Pons (tissue), 1 donor: ENCODE measurements around the gene SCG2.
A peak's percentile ranks its signal among the peaks of the same experiment; 100 is the strongest.

ENCODE experiments used
- DNase-seq: peaks from one replicate; pipeline ENCODE4 v3.0.0-alpha.2; 2016; ENCODE audit warnings: low spot score

Gene SCG2, protein sequence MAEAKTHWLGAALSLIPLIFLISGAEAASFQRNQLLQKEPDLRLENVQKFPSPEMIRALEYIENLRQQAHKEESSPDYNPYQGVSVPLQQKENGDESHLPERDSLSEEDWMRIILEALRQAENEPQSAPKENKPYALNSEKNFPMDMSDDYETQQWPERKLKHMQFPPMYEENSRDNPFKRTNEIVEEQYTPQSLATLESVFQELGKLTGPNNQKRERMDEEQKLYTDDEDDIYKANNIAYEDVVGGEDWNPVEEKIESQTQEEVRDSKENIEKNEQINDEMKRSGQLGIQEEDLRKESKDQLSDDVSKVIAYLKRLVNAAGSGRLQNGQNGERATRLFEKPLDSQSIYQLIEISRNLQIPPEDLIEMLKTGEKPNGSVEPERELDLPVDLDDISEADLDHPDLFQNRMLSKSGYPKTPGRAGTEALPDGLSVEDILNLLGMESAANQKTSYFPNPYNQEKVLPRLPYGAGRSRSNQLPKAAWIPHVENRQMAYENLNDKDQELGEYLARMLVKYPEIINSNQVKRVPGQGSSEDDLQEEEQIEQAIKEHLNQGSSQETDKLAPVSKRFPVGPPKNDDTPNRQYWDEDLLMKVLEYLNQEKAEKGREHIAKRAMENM

DNA sequence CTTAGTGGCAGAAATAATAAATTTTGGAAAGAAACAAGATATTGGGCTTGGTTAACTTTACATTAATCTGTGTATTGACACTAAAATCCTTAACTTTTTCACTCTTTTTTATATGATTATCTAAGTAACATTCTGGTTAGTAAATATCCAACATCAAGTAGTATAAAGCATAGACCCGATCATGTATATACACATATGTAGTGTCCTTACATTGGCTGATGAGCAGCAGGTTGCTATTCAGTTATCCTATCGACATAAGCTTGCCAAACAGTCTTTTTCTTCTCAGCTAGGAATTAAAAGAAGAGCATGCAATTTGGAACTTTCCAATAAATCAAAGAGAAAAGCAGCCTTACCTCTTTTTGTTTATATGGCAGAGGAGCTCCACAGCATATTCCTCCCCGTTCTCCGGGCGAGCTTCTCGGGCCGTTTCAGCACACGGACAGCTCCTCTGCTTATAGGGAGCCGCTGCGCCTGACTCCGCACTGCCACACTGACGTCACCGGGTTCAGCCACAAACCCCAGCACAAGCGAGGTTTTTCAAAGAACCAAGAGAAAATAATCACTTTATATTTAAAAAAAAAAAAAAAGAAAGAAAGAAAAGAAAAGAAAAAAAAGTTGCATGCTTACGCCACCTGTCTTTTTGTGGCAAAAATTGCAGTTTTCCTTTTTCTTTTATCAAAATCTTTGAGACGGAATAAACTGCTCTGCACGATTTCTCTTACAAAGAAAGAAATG lies at the start of gene SCG2:
Gene SCG2, minus strand, starts transcription at position 430 of the 735 bp plus-strand sequence. CDS start 3,079 bp downstream, outside the sequence.
- peak; percentile 61 for DNase-seq

DNA sequence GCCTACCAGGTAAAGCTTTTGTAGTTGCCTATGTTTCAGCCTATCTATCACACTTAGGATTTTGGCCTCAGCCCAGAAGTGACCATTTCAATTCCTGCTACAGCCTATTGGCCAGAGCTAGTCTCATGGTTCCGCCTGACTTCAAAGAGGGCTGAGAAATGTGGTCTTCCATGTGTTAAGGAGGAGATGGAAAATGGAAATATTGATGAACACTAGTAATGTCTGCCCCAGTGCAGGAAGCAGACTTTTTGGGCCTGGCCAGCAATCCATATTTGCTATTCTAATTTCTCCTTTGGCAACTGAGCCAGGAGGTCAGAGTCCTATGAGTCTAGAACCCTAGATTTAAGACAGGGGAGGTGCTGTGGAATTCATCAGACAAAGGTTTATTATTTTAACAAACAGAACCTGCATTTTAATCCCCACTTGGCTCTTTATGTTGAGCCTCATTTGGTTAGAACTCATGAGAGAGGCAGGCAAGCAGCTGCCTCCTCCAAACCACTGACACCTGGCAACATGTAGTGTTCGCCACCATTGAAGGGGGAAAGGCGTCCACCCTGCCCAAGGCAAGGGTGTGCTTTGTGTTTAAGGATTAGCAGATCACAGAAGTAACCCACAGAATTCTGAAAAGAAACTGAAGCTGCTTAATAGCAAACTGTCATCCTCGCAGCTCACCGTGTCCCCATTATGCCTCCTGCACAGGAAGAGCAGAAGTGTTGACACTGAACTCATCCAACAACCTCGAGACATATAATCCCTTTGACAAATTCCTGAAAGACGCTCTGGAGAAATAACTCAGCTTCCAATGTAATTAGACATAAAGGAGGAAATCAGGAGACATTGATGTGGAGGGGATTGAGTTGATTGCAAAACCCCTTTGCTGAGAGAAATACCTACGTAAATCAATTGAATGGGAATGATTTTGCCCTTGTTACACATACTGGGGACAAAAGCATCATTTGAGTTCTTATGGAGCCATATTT lies 47.7 kb upstream of the SCG2 start:
- DNase-seq, result no peak

DNA sequence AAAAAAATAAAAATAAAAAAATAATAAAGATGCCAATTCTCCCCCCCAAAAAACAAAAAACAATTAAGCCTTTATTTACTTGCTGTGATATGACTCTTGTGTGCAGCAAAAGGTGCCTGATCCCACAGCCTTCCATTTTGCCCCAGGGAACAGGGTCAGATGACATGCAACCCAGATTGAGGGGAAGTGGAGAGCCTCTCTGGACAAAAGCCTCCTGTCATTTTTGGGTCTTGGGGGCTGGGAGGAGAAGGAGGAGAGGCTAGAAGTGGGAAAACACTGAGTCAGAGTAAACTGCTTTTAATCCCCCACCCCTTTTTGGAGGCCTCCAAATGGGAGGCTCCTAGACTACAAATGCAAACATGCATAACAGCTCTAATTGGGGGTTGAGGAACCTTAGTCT lies 46.6 kb upstream of the SCG2 start:
- no peak for DNase-seq

DNA sequence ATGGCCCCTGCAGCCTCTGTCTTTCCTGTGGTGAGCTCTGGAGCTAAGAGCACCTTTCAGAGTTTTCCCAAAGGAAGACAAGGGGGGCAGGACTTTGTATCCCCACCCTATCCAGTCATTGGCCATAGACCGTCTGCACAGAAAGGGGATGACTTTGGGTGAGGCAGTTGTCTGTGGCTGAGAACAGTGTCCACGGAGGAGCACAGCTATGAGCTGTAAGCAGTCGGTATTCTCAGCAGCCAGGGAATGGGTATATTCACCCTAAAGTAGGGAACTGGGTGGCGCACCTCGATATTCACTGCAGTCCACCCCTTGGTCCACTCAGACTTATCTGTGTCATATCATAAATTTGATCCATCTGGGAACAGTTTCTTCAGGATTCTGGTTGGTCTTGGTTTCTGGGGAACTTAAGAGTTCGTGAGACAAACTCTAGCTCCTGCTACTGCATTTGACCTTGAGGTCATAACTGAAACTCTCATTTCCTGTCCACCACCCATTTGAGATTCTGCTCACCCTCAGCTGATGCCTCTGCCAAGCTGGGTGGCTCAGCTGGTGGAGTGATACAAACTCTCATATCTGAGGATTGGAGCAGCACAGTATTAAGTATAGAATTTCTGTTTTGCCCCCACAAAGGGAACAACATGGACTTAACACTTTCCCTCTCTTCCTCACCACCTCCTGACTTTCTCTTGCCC lies 45.2 kb upstream of the SCG2 start:
- DNase-seq, result no peak

DNA sequence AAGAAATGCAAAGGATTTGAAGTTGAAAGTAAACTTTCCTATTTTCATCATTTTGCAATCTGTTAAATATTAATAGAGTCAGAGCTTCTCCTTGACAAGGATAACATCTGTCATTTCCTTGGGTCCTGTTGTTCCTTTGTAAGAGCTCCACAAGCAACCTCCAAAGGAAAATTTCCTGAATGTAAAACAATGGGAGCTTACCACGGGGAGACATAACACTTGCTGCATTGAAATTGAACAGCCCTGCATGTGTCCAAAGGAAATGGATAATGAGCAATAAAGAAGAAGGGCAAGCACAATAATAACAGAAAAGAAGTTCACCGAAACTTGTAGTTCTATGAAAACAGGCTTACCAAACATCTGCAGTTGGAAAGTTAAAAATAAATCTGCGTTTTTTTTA lies 42.0 kb upstream of the SCG2 start:
- DNase-seq, result no peak

DNA sequence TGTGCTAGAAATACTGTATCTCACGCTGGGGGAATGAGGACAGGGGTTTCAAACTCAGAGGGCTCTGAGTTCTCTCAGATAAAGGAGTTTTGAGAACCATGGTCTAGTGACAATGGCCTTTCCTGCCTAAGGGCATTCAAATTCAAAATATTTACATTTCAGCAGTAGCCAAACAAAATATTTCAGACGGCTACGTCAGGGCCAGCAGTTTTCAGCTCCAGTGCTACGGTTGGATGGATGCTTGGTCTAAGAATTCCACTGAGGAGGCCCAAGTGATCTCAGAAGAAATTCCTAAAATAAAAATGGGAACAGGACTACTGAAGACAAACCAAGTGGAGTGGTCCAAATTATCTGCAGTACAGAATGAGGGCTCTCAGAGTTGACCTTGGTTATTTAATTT lies 41.1 kb upstream of the SCG2 start:
- DNase-seq, result no peak

DNA sequence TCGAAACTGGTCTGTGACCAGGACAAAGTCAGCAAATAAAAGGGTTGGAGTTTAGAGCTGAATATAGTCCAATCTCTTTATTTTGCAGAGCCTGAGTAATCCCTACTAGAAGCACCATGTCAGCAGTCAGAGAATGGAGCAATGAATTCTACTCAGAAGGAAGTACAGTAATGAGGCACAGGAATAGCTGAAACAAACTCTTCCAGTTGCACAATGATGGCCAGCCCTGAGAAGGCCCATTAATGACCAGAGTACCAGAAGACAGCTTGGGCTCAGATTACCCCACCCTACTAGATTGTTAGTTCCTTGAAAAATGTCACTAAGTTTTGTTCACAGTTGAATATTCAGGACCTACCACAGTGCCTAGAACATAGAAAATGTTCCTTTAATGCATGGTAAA lies 40.3 kb upstream of the SCG2 start:
- no peak for DNase-seq

DNA sequence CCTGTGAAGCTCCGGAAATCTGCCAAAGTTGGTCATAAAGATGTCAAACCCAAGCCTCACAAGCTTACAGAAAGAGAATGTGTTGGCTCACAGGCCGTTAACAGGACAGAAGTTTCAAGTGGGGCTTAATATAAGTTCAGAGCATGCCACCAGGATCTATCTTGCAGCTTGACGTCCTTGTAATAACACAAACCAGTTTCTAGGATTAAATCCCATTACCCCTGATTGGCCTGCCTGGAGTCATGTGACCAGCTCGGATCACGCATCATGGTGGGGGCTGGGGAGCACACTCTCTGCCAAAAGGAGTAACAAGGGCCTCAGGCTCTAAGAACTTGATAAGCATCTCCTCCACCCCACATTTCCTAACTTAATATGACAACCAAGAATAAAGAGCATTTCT lies 38.9 kb upstream of the SCG2 start:
- no peak for DNase-seq

DNA sequence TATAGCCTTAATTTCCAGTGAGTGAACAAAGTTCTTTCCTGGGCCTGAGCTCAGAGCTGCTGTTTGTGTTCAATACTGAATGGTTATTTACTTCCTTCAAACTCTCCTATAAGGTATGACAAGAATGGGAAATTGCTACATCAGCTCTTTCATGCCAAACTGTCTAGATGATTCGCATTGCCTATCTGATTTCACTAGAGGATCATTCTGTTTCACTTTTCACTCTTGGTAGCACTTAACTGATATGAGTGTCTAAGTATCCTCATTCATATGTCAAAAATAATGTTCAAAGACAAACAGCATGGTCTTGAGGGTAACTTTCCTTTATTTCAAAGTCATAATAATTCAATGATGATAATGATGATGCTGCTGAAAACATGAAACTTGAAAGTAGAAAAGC lies 32.9 kb upstream of the SCG2 start:
- no peak for DNase-seq

DNA sequence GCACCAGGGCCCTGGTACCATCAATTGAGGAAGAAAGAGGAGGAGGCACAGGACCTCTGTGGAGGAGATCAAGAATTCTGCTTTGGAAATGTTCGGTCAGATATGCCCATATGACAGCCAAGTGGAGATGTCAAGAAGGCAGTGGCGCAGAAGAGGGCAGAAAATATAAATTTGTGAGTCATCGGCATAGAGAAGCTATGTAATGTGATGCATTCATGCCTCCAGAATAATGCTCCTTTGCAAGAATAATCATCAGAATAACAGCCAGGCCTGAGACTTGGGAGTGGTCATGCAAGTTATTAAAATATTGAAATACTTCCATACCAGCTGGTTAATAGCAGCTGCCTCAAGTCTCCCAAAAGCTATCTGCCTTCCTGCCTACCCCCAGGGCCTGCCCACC lies 32.1 kb upstream of the SCG2 start:
- no peak for DNase-seq

DNA sequence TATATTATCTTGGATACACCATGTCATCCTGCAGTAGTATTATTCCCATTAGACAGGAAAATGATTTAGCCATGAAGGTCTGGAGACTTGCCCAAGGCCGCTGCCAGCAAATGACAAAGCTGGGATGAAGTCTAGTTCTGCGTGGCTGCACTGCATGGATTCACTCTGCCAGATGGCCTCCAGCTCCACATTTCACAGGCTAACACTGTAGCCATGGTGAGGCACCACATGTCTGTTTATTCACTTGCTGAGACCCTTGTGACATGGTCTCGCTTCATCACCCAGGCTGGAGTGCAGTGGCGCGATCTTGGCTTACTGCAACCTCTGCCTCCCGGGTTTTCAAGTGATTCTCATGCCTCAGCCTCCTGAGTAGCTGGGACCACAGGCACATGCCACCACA lies 31.5 kb upstream of the SCG2 start:
- no peak for DNase-seq

DNA sequence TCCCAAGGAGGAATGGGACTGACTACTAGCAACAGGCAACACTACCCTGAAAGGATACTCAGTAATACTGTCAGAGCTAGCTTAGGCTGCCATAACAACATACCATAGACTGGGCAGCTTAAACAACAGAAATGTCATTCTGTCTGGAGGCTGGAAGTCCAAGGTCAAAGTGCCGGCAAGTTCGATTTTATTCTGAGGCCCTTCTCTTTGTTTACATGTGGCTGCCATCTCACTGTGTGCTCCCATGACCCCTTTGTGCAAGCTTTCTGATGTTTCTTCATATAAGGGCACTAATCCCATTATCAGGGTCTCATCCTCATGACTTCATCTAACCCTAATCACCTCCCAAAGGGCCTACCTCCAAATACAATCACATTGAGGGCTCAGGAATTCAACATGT lies 30.7 kb upstream of the SCG2 start:
- no peak for DNase-seq

DNA sequence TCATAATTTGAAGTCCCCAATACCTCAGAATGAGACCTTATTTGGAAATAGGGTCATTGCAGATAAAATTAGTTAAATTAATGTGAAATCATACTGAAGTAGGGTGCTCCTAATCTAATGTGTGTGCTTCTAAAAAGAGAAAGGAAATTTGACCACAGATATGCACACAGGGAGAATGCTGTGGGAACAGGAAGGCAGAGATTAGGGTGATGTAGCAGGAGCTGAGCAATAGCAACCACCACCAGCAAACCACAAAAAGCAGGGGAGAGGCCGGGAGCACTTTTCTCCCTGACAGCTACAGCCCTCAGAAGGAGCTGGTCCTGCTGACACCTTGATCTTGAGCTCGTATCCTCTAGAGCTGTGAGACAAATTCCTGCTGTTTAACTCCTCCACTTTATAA lies 24.6 kb upstream of the SCG2 start:
- no peak for DNase-seq

DNA sequence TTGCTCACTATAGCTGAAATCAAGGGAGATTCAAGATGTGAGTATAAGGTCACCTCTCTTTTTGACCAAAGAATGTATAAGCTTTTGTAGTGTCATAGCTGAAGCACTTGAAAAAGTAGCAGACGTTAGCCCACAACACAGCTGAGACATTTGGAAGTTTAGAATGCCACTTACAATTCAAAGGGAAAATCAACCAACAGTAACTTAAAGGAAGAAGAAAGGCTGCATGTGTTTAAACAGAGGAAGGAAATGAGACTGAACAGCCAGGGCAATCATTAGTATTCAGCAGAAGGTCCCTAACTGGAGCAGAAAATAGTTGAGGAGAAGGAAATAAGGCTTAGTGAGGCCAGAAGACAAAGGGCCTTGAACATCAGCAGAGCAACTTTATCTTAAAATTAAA lies 23.5 kb upstream of the SCG2 start:
- no peak for DNase-seq

DNA sequence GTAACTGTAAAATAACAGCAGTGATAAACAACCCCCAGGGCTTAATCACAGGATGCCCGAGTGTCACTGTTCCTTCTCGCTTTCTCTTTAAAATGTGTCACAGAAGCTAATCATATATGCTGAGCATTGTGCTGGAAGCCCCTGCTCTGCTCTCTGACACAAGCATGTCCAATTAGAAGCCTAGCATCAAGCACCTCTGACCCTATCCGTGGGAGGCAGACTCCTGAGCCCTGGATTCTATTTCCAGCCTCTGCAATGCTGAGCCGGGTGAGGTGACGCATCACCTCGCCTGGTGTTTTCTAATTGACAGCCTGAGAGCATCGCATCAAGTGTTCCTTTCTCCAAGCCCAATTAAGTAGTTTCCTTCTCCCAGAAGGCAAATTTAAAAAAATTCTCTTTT lies 19.7 kb upstream of the SCG2 start:
- no peak for DNase-seq

DNA sequence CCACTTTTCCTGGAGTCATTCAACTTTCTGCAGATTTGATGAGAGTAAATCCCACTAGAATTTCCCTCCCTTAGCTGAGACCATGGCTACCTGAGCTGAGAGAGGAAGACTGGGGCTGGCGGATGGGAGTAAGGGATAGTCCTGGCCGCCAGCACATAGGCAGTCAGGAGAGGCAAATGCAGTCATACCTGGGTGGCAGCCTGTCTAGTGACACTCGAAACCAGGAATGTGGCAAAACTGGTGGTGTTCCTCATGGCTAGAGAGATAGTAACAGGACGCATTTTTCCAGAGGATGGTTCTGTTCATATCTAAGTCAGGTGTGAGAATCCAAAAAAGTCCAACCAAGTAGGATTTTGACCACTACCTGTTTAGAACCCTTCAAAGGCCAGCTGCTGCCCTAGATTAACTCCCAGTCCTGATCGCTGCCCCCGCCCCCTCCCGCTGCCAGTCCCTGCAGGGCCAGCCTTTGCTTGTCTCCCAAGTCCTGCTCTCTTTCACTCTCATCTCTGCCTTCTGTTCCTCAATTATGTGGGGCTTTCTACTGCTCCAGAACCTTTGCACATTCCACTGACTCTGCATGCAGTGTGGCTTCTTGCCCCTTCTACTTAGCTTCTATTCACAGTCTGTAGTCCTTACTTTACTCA lies 17.4 kb upstream of the SCG2 start:
- DNase-seq, result no peak

DNA sequence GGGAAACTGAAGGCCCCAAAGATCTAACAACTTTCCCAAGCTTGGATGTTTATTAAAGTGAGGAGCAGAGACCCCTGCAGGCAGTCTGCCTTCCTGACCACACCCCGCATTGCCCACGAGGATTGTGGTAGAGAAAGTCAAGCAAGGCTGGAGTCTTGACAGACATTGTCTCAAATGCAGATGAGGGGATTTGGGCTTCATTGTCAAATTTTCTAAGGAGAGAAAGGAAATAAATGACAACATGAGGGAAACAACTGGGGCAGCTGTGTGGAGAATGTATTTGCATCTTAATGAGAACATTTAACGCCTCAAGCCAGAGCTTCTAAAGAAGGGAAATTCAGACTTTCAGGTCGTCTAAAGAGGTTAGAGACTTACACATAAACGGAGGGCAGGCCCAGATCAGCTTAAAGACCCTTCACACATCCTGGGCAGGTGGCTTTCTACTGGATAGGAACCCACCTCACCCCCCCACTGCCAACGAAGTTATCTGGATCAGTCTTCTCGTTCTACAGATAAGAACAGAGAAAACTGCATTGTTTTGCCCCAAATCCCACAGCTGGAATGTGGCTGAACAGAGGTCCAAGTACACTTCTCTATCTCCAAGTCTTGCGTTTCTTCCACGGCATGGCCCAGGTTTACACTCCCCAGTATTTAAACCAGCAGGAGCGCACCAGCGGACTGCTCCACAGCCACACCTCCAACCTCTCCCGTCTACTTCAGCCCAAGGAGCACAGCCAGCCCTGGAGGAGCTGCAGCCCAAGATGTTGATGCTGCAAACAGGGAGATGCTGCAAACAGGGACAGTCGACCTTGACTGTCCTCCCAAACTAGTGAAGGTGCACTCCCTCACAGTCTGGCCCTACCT lies 16.2 kb upstream of the SCG2 start:
- no peak for DNase-seq

DNA sequence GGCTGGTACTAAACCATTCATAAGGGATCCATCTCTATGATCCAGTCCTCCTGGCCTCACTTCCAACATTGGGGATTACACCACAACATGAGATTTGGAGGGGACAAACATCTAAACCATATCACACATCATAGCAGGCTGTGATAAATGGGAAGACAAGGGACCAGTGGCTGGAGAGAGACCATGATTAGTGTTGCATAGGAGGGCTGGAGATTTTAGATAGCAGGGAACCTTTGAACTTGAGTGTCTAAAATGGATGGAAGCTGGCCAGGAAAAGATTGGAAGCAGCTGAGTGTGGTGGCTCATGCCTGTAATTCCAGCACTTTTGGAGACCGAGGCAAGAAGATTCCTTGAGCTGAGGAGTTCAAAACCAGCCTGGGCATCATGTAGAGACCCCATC lies 12.4 kb upstream of the SCG2 start:
- DNase-seq, result no peak

DNA sequence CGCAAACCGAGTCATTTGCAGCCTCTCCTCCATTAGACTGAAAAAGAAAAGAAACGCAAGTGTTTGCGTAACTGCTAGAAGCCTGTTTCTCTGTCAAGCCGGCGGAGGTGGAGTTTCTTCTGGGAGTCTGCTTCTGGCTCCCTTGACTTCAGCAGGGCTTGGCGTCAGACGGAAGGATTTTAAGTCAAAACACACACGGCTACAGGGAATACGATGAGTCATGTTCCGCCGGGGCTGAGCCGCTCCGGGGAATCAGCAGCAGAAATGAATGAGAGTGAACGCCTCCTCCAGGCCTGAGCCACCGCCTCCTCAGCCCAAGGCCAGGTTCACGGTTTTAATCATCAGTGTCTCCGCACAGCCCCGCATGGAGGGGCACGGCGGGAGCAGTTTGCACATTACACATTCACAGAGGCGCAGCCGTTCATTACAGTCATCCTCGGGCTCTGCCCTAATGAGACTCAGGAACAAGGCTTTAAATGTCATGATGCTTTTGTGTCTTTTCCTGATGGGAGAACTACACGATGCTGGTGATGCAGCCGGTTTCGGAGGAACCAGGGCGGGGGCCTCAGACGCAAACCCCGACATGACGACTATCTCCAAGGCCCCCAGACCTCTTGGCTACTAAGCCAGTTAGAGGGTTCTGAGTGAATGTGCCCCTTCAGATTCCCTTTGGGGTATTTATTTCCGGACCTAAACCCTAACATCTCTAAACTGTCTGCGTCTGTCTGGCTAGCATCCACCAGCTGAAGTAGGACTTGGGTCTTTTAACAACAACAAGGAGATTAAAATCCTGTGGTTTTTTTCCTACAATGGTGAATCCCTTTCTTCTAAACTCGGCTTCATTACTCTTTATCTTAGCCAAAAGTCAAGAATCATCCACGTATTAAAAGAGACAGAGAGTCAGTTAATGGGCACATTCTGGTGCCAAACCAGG lies 11.1 kb upstream of the SCG2 start:
- peak; percentile 68 for DNase-seq
